Activated CD8-positive, alpha-beta T cell treated with anti-CD3 and anti-CD28 coated beads for 36 hours (primary cell): ENCODE results near the gene EPS15. TPM values are rescaled to one million over a fixed set of nuclear protein-coding genes. Genes with fewer than 3 reads are reported as not detected.

ENCODE experiments used
- ATAC-seq: fragments of 200-7000 bp; cut with Tn5 transposase; one replicate; pipeline ENCODE4 v1.10.0; 2021; ENCODE audit warnings: mild to moderate bottlenecking, moderate library complexity
- CTCF ChIA-PET: fragments of 350-600 bp; sonication (Branson Sonifier 250); formaldehyde crosslinking; loops from one replicate; lab custom pipeline; 2021; ENCODE audit warnings: antibody characterized with exemption; lab: Charles Lee
- POLR2A ChIA-PET: fragments of 350-600 bp; sonication (Branson Sonifier 250); formaldehyde crosslinking; loops from one replicate; lab custom pipeline; 2021; ENCODE audit warnings: antibody characterized with exemption; lab: Charles Lee
- DNase-seq: peaks from one replicate; pipeline ENCODE4 v3.0.0-alpha.2; 2020
- H3K27ac Mint-ChIP-seq: one replicate; pipeline ENCODE4 v1.8.0; 2021; ENCODE audit warnings: mild to moderate bottlenecking, mixed read lengths
- H3K27me3 Mint-ChIP-seq: one replicate; pipeline ENCODE4 v1.8.0; 2021; ENCODE audit warnings: mixed read lengths
- H3K36me3 Mint-ChIP-seq: one replicate; pipeline ENCODE4 v1.8.0; 2021; ENCODE audit warnings: low read depth, mixed read lengths
- H3K4me1 Mint-ChIP-seq: one replicate; pipeline ENCODE4 v1.8.0; 2021; ENCODE audit warnings: low read depth, mixed read lengths
- H3K4me3 Mint-ChIP-seq: one replicate; pipeline ENCODE4 v1.8.0; 2021; ENCODE audit warnings: mild to moderate bottlenecking, moderate library complexity, mixed read lengths
- H3K9me3 Mint-ChIP-seq: one replicate; pipeline ENCODE4 v1.8.0; 2021; ENCODE audit warnings: mixed read lengths
- CTCF ChIP-seq: fragments of 200-600 bp; IDR thresholded peaks from one replicate; pipeline ENCODE4 v1.8.0; 2022; ENCODE audit warnings: antibody characterized with exemption, mild to moderate bottlenecking
- intact Hi-C: fragments of 100-400 bp; cut with micrococcal nuclease; formaldehyde crosslinking; loops from one replicate; pipeline ENCODE4 v1.10.0; 2022
- total RNA-seq, 2 experiments: library from RNA; stranded (reverse); gene quantifications; one replicate each; pipeline ENCODE4 v1.2.3, GENCODE V29; 2021

Gene EPS15
- total RNA-seq, 2 experiments from 2014 or later: 56.6 to 63.6 TPM

DNA sequence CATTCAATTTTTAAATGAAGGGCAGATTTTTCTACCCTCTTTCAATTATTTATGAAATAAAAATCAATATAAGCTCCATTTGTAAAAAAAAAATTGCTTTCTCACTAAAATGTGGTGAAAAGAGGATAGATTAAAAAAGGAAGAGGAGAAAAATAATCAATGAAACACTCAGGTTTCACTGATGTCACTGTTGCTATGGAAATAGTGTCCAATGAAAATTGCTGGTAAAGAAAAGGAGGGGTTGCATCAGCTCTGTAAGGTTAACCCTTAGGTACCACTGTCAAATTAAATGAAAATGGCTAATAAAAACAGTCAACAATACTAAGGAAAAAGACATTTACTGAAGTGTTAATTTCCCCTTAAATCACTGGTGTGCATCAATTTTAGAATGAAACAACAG is 97.1 kb downstream of the EPS15 start:
- Mint-ChIP-seq H3K4me3 (peak overlapping the region; percentile 45), H3K9me3 (no peaks in the 10 kb centered on the region), H3K27me3 (no peaks in the 10 kb centered on the region), H3K36me3 (peaks cover 28% of the 10 kb centered on the region), H3K4me1 (peaks cover 16% of the 10 kb centered on the region), H3K27ac (peak overlapping the region; percentile 69)
- intact Hi-C loops: no loop called here
- no peak for TF ChIP-seq CTCF
- DNase-seq: no peak
- POLR2A ChIA-PET: interaction anchor here (1.2 to 2.0 kb wide), 2 partner anchors 8 to 97 kb away, joined by 4 to 5 read pairs; no protein-coding TSS in a partner anchor
- ATAC-seq: peak; percentile 79
- CTCF ChIA-PET: interaction anchor here (1.4 kb wide), 1 partner anchor 102 kb away, joined by 3 read pairs; no protein-coding TSS in a partner anchor

DNA sequence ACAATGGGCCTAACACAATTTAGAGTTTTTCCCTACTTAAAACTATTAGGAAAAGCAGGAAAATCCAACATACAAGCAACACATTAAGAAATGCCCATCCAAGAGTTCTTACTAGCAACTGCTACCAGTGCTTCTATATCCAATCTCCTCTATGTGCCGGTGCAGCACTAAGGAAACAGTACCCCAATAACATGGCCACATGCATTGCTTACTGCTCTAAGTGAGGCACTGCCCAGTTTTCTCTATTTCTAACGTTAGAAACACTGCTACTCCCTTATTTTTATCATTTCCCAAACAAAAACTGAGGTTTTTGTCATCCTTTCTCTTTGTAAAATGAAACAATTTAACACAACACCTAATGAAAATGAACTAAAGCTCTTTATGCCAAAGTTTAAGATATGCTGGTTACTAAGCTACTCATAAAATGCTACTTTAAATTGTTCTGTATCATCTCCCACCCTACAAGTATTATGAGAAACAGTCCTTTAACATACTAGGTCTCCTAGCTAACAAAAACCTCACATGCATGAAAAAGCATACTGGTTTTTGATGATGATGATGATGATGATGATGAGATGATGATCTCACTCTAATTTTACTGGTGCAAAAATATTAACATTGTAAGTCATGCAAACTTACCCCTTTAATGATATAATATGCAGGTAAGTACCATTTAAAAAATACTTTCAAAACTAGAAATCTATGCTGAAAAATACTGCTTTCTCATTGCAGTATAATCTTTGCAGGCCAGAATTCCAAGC is 98.0 kb downstream of the EPS15 start:
- TF ChIP-seq CTCF: no peak
- CTCF ChIA-PET: interaction anchor here (1.4 kb wide), 1 partner anchor 103 kb away, joined by 3 read pairs; no protein-coding TSS in a partner anchor
- POLR2A ChIA-PET: no interaction called here
- Mint-ChIP-seq H3K4me1 (peaks cover 16% of the 10 kb centered on the region), H3K36me3 (peaks cover 27% of the 10 kb centered on the region), H3K4me3 (peak overlapping the region; percentile 7), H3K9me3 (no peaks in the 10 kb centered on the region), H3K27ac (peak overlapping the region; percentile 26), H3K27me3 (no peaks in the 10 kb centered on the region)
- DNase-seq: no peak
- no peak for ATAC-seq
- intact Hi-C loops: no loop called here

- DNase-seq (no peak), ATAC-seq (no peak)
- no peak overlapping the region for H3K27ac Mint-ChIP-seq
- H3K27me3 Mint-ChIP-seq: no peaks in the 10 kb centered on the region
- no peaks in the 10 kb centered on the region for H3K9me3 Mint-ChIP-seq
- intact Hi-C loops: no loop called here
- peaks cover 24% of the 10 kb centered on the region for H3K36me3 Mint-ChIP-seq
- peaks cover 16% of the 10 kb centered on the region for H3K4me1 Mint-ChIP-seq
- no peak for TF ChIP-seq CTCF
- CTCF ChIA-PET: interaction anchor here (0.9 kb wide), 1 partner anchor 12 kb away, joined by 3 read pairs; no protein-coding TSS in a partner anchor
- POLR2A ChIA-PET: interaction anchor here (0.7 kb wide), 1 partner anchor 310 kb away, joined by 3 read pairs; no protein-coding TSS in a partner anchor
- H3K4me3 Mint-ChIP-seq: no peak overlapping the region
These were observed 100.6 kb downstream of the EPS15 start for GRCh38 chr1:51418384-51418959.

GRCh38 chr1:51417496-51418383 is 101.3 kb downstream of the EPS15 start:
- H3K4me1 Mint-ChIP-seq: peaks cover 18% of the 10 kb centered on the region
- H3K4me3 Mint-ChIP-seq: no peak overlapping the region
- peaks cover 3% of the 10 kb centered on the region for H3K9me3 Mint-ChIP-seq
- no peak for ATAC-seq
- DNase-seq: no peak
- no peak overlapping the region for H3K27ac Mint-ChIP-seq
- CTCF ChIA-PET: interaction anchor here (0.9 kb wide), 1 partner anchor 13 kb away, joined by 3 read pairs; no protein-coding TSS in a partner anchor
- H3K27me3 Mint-ChIP-seq: no peaks in the 10 kb centered on the region
- intact Hi-C loops: no loop called here
- H3K36me3 Mint-ChIP-seq: peaks cover 28% of the 10 kb centered on the region
- POLR2A ChIA-PET: interaction anchor here (1.2 kb wide), 1 partner anchor 9 kb away, joined by 3 read pairs; no protein-coding TSS in a partner anchor
- TF ChIP-seq CTCF: no peak
